ENCODE results near the gene KCNK2.

The KCNK2 gene

GRCh38 chr1:215114154-215114933, 31.8 kb downstream of the KCNK2 start:
- Mint-ChIP-seq H3K36me3 (no peaks in the 10 kb centered on the region), H3K27me3 (no peaks in the 10 kb centered on the region), H3K4me3 (no peak overlapping the region), H3K9me3 (peaks cover 0 to 1% of the 10 kb centered on the region in 2 donors), H3K27ac (no peak overlapping the region), H3K4me1 (no peaks in the 10 kb centered on the region)
- ATAC-seq (replicated peaks) = no peak
- no peak for DNase-seq

GRCh38 chr1:215115760-215116159, 33.2 kb downstream of the KCNK2 start:
- ATAC-seq (replicated peaks) (no peak), DNase-seq (no peak)
- Mint-ChIP-seq H3K4me3 (no peak overlapping the region), H3K27me3 (no peaks in the 10 kb centered on the region), H3K27ac (no peak overlapping the region), H3K36me3 (no peaks in the 10 kb centered on the region), H3K4me1 (no peaks in the 10 kb centered on the region), H3K9me3 (no peaks in the 10 kb centered on the region)

GRCh38 chr1:215118081-215118480, 35.5 kb downstream of the KCNK2 start:
- no peak overlapping the region for H3K4me3 Mint-ChIP-seq
- DNase-seq (no peak), ATAC-seq (replicated peaks) (no peak)
- H3K4me1 Mint-ChIP-seq = no peaks in the 10 kb centered on the region
- H3K9me3 Mint-ChIP-seq = no peaks in the 10 kb centered on the region
- H3K27me3 Mint-ChIP-seq = no peaks in the 10 kb centered on the region
- H3K27ac Mint-ChIP-seq = no peak overlapping the region
- H3K36me3 Mint-ChIP-seq = no peaks in the 10 kb centered on the region

- Mint-ChIP-seq H3K4me1 (no peaks in the 10 kb centered on the region), H3K4me3 (no peak overlapping the region), H3K9me3 (no peaks in the 10 kb centered on the region), H3K36me3 (no peaks in the 10 kb centered on the region), H3K27ac (no peak overlapping the region), H3K27me3 (no peaks in the 10 kb centered on the region)
- ATAC-seq (replicated peaks) (no peak), DNase-seq (no peak)
Observed at GRCh38 chr1:215119056-215119455, 36.5 kb downstream of the KCNK2 start.

GRCh38 chr1:215119719-215120365, 37.3 kb downstream of the KCNK2 start:
- H3K9me3 Mint-ChIP-seq = no peaks in the 10 kb centered on the region
- ATAC-seq (replicated peaks) (no peak), DNase-seq (no peak)
- H3K27me3 Mint-ChIP-seq = no peaks in the 10 kb centered on the region
- H3K27ac Mint-ChIP-seq = no peak overlapping the region
- H3K4me3 Mint-ChIP-seq = no peak overlapping the region
- H3K4me1 Mint-ChIP-seq = no peaks in the 10 kb centered on the region
- H3K36me3 Mint-ChIP-seq = no peaks in the 10 kb centered on the region

GRCh38 chr1:215128504-215128903, 46.0 kb downstream of the KCNK2 start:
- no peak overlapping the region for H3K4me3 Mint-ChIP-seq
- no peak overlapping the region for H3K27ac Mint-ChIP-seq
- ATAC-seq (replicated peaks) (no peak), DNase-seq (no peak)
- no peaks in the 10 kb centered on the region for H3K36me3 Mint-ChIP-seq
- H3K27me3 Mint-ChIP-seq = no peaks in the 10 kb centered on the region
- H3K4me1 Mint-ChIP-seq = no peaks in the 10 kb centered on the region
- peaks cover 0 to 3% of the 10 kb centered on the region in 2 donors for H3K9me3 Mint-ChIP-seq

GRCh38 chr1:215131291-215131690, 48.8 kb downstream of the KCNK2 start:
- Mint-ChIP-seq H3K9me3 (peaks cover 0 to 3% of the 10 kb centered on the region in 2 donors), H3K27ac (no peak overlapping the region), H3K4me1 (no peaks in the 10 kb centered on the region), H3K27me3 (no peaks in the 10 kb centered on the region), H3K36me3 (no peaks in the 10 kb centered on the region), H3K4me3 (no peak overlapping the region)
- ATAC-seq (replicated peaks) (no peak), DNase-seq (no peak)

GRCh38 chr1:215132156-215132555, 49.6 kb downstream of the KCNK2 start:
- H3K9me3 Mint-ChIP-seq = peaks cover 0 to 3% of the 10 kb centered on the region in 2 donors
- H3K4me1 Mint-ChIP-seq = no peaks in the 10 kb centered on the region
- H3K27me3 Mint-ChIP-seq = no peaks in the 10 kb centered on the region
- no peaks in the 10 kb centered on the region for H3K36me3 Mint-ChIP-seq
- ATAC-seq (replicated peaks) (no peak), DNase-seq (no peak)
- no peak overlapping the region for H3K4me3 Mint-ChIP-seq
- no peak overlapping the region for H3K27ac Mint-ChIP-seq

- no peaks in the 10 kb centered on the region for H3K27me3 Mint-ChIP-seq
- no peak overlapping the region for H3K27ac Mint-ChIP-seq
- ATAC-seq (replicated peaks) (no peak), DNase-seq (no peak)
- no peak overlapping the region for H3K4me3 Mint-ChIP-seq
- no peaks in the 10 kb centered on the region for H3K4me1 Mint-ChIP-seq
- H3K9me3 Mint-ChIP-seq = peaks cover 0 to 1% of the 10 kb centered on the region in 2 donors
- H3K36me3 Mint-ChIP-seq = no peaks in the 10 kb centered on the region
Observed at GRCh38 chr1:215133532-215133931, 51.0 kb downstream of the KCNK2 start.

GRCh38 chr1:215137985-215138384, 55.4 kb downstream of the KCNK2 start:
- H3K27me3 Mint-ChIP-seq = no peaks in the 10 kb centered on the region
- DNase-seq (no peak), ATAC-seq (replicated peaks) (no peak)
- H3K4me3 Mint-ChIP-seq = no peak overlapping the region
- H3K4me1 Mint-ChIP-seq = no peaks in the 10 kb centered on the region
- H3K9me3 Mint-ChIP-seq = peaks cover 4 to 5% of the 10 kb centered on the region in 2 donors
- H3K36me3 Mint-ChIP-seq = no peaks in the 10 kb centered on the region
- H3K27ac Mint-ChIP-seq = no peak overlapping the region

GRCh38 chr1:215140135-215140534, 57.6 kb downstream of the KCNK2 start:
- H3K36me3 Mint-ChIP-seq = no peaks in the 10 kb centered on the region
- no peak overlapping the region for H3K4me3 Mint-ChIP-seq
- DNase-seq = no peak
- ATAC-seq (replicated peaks) = no peak
- H3K27me3 Mint-ChIP-seq = no peaks in the 10 kb centered on the region
- H3K27ac Mint-ChIP-seq = no peak overlapping the region
- peaks cover 5% of the 10 kb centered on the region in 2 donors for H3K9me3 Mint-ChIP-seq
- no peaks in the 10 kb centered on the region for H3K4me1 Mint-ChIP-seq

- DNase-seq = no peak
- ATAC-seq (replicated peaks) = no peak
- peaks cover 5% of the 10 kb centered on the region in 2 donors for H3K9me3 Mint-ChIP-seq
- no peaks in the 10 kb centered on the region for H3K36me3 Mint-ChIP-seq
- H3K4me3 Mint-ChIP-seq = no peak overlapping the region
- H3K27me3 Mint-ChIP-seq = no peaks in the 10 kb centered on the region
- no peak overlapping the region for H3K27ac Mint-ChIP-seq
- no peaks in the 10 kb centered on the region for H3K4me1 Mint-ChIP-seq
Observed at GRCh38 chr1:215141460-215141859, 58.9 kb downstream of the KCNK2 start.

- DNase-seq = no peak
- no peaks in the 10 kb centered on the region for H3K36me3 Mint-ChIP-seq
- no peak overlapping the region for H3K4me3 Mint-ChIP-seq
- no peaks in the 10 kb centered on the region for H3K4me1 Mint-ChIP-seq
- ATAC-seq (replicated peaks) = no peak
- H3K27ac Mint-ChIP-seq = no peak overlapping the region
- peaks cover 5% of the 10 kb centered on the region in 2 donors for H3K9me3 Mint-ChIP-seq
- no peaks in the 10 kb centered on the region for H3K27me3 Mint-ChIP-seq
Observed at GRCh38 chr1:215143497-215143896, 61.0 kb downstream of the KCNK2 start.

GRCh38 chr1:215146240-215146975, 63.9 kb downstream of the KCNK2 start:
- H3K4me3 Mint-ChIP-seq = no peak overlapping the region
- no peaks in the 10 kb centered on the region for H3K4me1 Mint-ChIP-seq
- peaks cover 5% of the 10 kb centered on the region in 2 donors for H3K9me3 Mint-ChIP-seq
- ATAC-seq (replicated peaks) (no peak), DNase-seq (no peak)
- H3K36me3 Mint-ChIP-seq = no peaks in the 10 kb centered on the region
- H3K27me3 Mint-ChIP-seq = no peaks in the 10 kb centered on the region
- no peak overlapping the region for H3K27ac Mint-ChIP-seq

GRCh38 chr1:215147024-215147423, 64.5 kb downstream of the KCNK2 start:
- ATAC-seq (replicated peaks) = no peak
- DNase-seq = no peak
- Mint-ChIP-seq H3K36me3 (no peaks in the 10 kb centered on the region), H3K4me1 (no peaks in the 10 kb centered on the region), H3K27ac (no peak overlapping the region), H3K4me3 (no peak overlapping the region), H3K9me3 (peaks cover 3% of the 10 kb centered on the region in 2 donors), H3K27me3 (no peaks in the 10 kb centered on the region)

Measured in stimulated activated naive B cell treated with anti-CD40 and anti-IgM and Interleukin-4, amounts not matched to agents 10 μg/mL and 1 μg/mL and 100 μg/mL, for 72 hours (primary cell).